Loucy (cell line): ENCODE data around the gene SAMMSON.

Experiments
- H2AFZ ChIP-seq: fragments of 200-600 bp; sonication (generic); 2 replicates; pipeline ENCODE4 v1.6.0; 2016; ENCODE audit warnings: antibody characterized with exemption, mild to moderate bottlenecking, low read length, moderate library complexity
- H3F3A ChIP-seq: fragments of 200-600 bp; 2 replicates; pipeline ENCODE4 v1.6.0; 2016; ENCODE audit warnings: antibody characterized with exemption, low read depth, mild to moderate bottlenecking
- H3K27me3 ChIP-seq: fragments of 200-600 bp; sonication (generic); 2 replicates; pipeline ENCODE4 v1.6.1; 2014; ENCODE audit warnings: low read length, mild to moderate bottlenecking; ENCODE audit not compliant: insufficient read depth, poor library complexity, severe bottlenecking
- H3K36me3 ChIP-seq: fragments of 200-600 bp; sonication (generic); 2 replicates; pipeline ENCODE4 v1.6.1; 2016; ENCODE audit warnings: low read length; ENCODE audit not compliant: insufficient read depth
- H3K4me1 ChIP-seq: fragments of 200-600 bp; sonication (generic); 2 replicates; pipeline ENCODE4 v1.5.1; 2014; ENCODE audit warnings: low read length, mild to moderate bottlenecking; ENCODE audit not compliant: insufficient read depth, poor library complexity, severe bottlenecking
- H3K4me2 ChIP-seq: fragments of 200-600 bp; sonication (generic); 2 replicates; pipeline ENCODE4 v1.6.0; 2014; ENCODE audit warnings: antibody characterized with exemption, low read length, low read depth, mild to moderate bottlenecking; ENCODE audit not compliant: poor library complexity, severe bottlenecking
- H3K4me3 ChIP-seq: fragments of 200-600 bp; sonication (generic); 2 replicates; pipeline ENCODE4 v1.5.1; 2014; ENCODE audit warnings: low read length, mild to moderate bottlenecking, mixed read lengths; ENCODE audit not compliant: poor library complexity, severe bottlenecking
- H3K79me2 ChIP-seq: fragments of 200-600 bp; sonication (generic); 2 replicates; pipeline ENCODE4 v1.6.1; 2014; ENCODE audit warnings: low read length; ENCODE audit not compliant: insufficient read depth
- H3K9ac ChIP-seq: fragments of 200-600 bp; sonication (generic); 2 replicates; pipeline ENCODE4 v1.6.0; 2014; ENCODE audit warnings: mild to moderate bottlenecking, low read depth, low read length, moderate library complexity; ENCODE audit not compliant: poor library complexity, severe bottlenecking
- H3K9me2 ChIP-seq: fragments of 200-600 bp; sonication (generic); replicated peaks from 2 replicates; pipeline ENCODE4 v1.6.1; 2016; ENCODE audit warnings: low read depth, low read length, mixed read lengths
- H3K9me3 ChIP-seq: fragments of 200-600 bp; sonication (generic); 2 replicates; pipeline ENCODE4 v1.6.1; 2014; ENCODE audit warnings: mild to moderate bottlenecking, antibody characterized with exemption, low read length, low read depth; ENCODE audit not compliant: insufficient read depth
- H4K20me1 ChIP-seq: fragments of 200-600 bp; sonication (generic); 2 replicates; pipeline ENCODE4 v1.6.0; 2014; ENCODE audit warnings: antibody characterized with exemption, low read length, mild to moderate bottlenecking; ENCODE audit not compliant: insufficient read depth, poor library complexity, severe bottlenecking
- CTCF ChIP-seq: fragments of 200-600 bp; sonication (generic); conservative IDR thresholded peaks from 2 replicates; pipeline ENCODE4 v1.5.1; 2014; ENCODE audit warnings: mild to moderate bottlenecking, antibody characterized with exemption, low read length
- EZH2phosphoT487 ChIP-seq: fragments of 200-600 bp; IDR thresholded peaks from 2 replicates; pipeline ENCODE4 v1.6.1; 2018; ENCODE audit warnings: antibody characterized with exemption, mild to moderate bottlenecking, moderate library complexity, borderline replicate concordance

Gene SAMMSON

GRCh38 chr3:70097084-70097483 is 97.6 kb downstream of the SAMMSON start:
- H3K79me2 ChIP-seq: no peaks in the 10 kb centered on the region
- H3K4me3 ChIP-seq: no peak overlapping the region
- no peaks in the 10 kb centered on the region for H3K36me3 ChIP-seq
- no peaks in the 10 kb centered on the region for H3F3A ChIP-seq
- H3K4me2 ChIP-seq: no peak overlapping the region
- H3K9me2 ChIP-seq: no peaks in the 10 kb centered on the region
- H3K4me1 ChIP-seq: no peaks in the 10 kb centered on the region
- H2AFZ ChIP-seq: no peak overlapping the region
- no peaks in the 10 kb centered on the region for H4K20me1 ChIP-seq
- no peak for TF ChIP-seq EZH2phosphoT487
- no peak overlapping the region for H3K9ac ChIP-seq
- H3K9me3 ChIP-seq: no peaks in the 10 kb centered on the region
- H3K27me3 ChIP-seq: no peaks in the 10 kb centered on the region

- Histone ChIP-seq H3F3A (no peaks in the 10 kb centered on the region), H3K4me2 (no peak overlapping the region), H3K4me1 (no peaks in the 10 kb centered on the region), H2AFZ (no peak overlapping the region), H3K4me3 (no peak overlapping the region), H3K36me3 (no peaks in the 10 kb centered on the region), H3K27me3 (no peaks in the 10 kb centered on the region), H3K79me2 (no peaks in the 10 kb centered on the region), H4K20me1 (no peaks in the 10 kb centered on the region), H3K9me2 (no peaks in the 10 kb centered on the region), H3K9me3 (no peaks in the 10 kb centered on the region), H3K9ac (no peak overlapping the region)
- TF ChIP-seq CTCF (peak; percentile 63), EZH2phosphoT487 (no peak)
Measured at GRCh38 chr3:70108072-70108471, 108.5 kb downstream of the SAMMSON start.

DNA sequence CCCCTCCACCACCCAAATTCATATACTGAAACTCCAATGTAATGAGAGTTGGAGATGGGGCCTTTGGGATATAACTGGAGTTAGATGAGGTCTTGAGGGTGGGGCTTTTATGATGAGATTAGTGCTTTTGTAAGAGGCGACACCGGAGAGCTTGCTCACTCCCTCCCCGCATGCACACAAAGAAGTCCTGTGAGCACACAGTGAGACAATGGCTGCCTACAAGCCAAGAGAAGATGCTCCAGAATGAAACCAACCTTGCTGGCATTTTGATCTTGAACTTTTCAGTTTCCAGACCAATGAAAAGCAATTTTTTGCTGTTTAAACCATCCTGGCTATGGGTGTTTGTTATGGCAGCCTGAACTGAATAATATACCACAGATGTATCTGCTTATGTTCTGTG is 109.0 kb downstream of the SAMMSON start:
- Histone ChIP-seq H3K9me3 (no peaks in the 10 kb centered on the region), H3K79me2 (no peaks in the 10 kb centered on the region)
- TF ChIP-seq EZH2phosphoT487 (no peak), CTCF (no peak)

DNA sequence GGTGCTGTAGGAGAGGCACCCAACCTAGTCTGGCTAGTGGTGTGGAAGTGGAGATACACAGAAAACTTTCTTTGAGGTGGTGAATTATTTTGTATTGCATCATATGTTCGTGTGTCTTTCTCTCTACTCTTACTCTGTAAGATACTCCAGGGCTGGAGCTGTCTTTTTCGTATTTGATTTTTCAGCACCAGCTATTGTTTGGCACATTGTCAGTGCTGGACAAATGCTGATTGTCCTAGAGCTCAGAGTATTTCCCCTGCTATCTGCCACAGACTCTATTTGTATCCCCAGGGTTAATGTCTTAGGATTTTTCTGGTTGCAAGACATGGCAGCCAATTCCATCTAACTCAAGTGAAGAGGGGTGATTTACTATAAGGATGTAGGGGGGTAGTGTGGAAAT is 110.5 kb downstream of the SAMMSON start:
- H2AFZ ChIP-seq: no peak overlapping the region
- no peak for TF ChIP-seq EZH2phosphoT487
- no peak for TF ChIP-seq CTCF

More for the DNA sequence above, 109.0 kb downstream of the SAMMSON start:
- H3K9me2 ChIP-seq: no peaks in the 10 kb centered on the region
- no peak overlapping the region for H3K4me2 ChIP-seq
- H4K20me1 ChIP-seq: no peaks in the 10 kb centered on the region
- no peaks in the 10 kb centered on the region for H3F3A ChIP-seq
- no peaks in the 10 kb centered on the region for H3K36me3 ChIP-seq
- no peaks in the 10 kb centered on the region for H3K27me3 ChIP-seq
- H3K9ac ChIP-seq: no peak overlapping the region
- no peak overlapping the region for H2AFZ ChIP-seq
- no peak overlapping the region for H3K4me3 ChIP-seq
- H3K4me1 ChIP-seq: no peaks in the 10 kb centered on the region

More for the DNA sequence above, 110.5 kb downstream of the SAMMSON start:
- Histone ChIP-seq H3K36me3 (no peaks in the 10 kb centered on the region), H3K4me1 (no peaks in the 10 kb centered on the region), H4K20me1 (no peaks in the 10 kb centered on the region), H3K9ac (no peak overlapping the region), H3K4me3 (no peak overlapping the region), H3K27me3 (no peaks in the 10 kb centered on the region), H3F3A (no peaks in the 10 kb centered on the region), H3K79me2 (no peaks in the 10 kb centered on the region), H3K4me2 (no peak overlapping the region), H3K9me3 (no peaks in the 10 kb centered on the region), H3K9me2 (no peaks in the 10 kb centered on the region)
